ENCODE results near the gene CCDC85A. TPM values are rescaled to one million over a fixed set of nuclear protein-coding genes. Genes with fewer than 3 reads are reported as not detected.

CCDC85A gene
- total and polyA plus RNA-seq, 2 of the 8 experiments (the other 6 are each of a cell fraction or from before 2014, with no cell fraction given): 0.20 TPM; not detected in 1

GRCh38 chr2:56185582-56186046, 1.8 kb downstream of the CCDC85A start:
- 11% methylated on average over 10 of the region's 11 CpGs; no CpG with 5 or more reads in 1 of the 2 experiments for WGBS, 2 experiments (ENCODE audit: extremely low coverage in 1 of 2, insufficient coverage in 1 of 2, insufficient read length in 1 of 2, insufficient replicate concordance in 2 of 2, low coverage in 1 of 2, low lambda C conversion rate in 2 of 2, missing lambda C conversion rate in 1 of 2)
- ChIA-PET POLR2A (ENCODE audit: partially characterized antibody) (interaction anchor here (1.2 kb wide), 1 partner anchor 9 kb away, joined by 3 read pairs; no protein-coding TSS in a partner anchor), CTCF (ENCODE audit: partially characterized antibody) (interaction anchor here (0.6 to 1.3 kb wide), 12 partner anchors 10 to 1330 kb away, joined by 3 to 5 read pairs (median 3); no protein-coding TSS in a partner anchor)
- H4K8ac ChIP-seq (ENCODE audit: extremely low read depth, insufficient read depth, low read length): no peak overlapping the region
- no peak overlapping the region for H2BK5ac ChIP-seq (ENCODE audit: low read depth, low read length)
- H3K27me3 ChIP-seq (replicated peaks in 1 of 4; ENCODE audit: control insufficient read depth in 3 of 4, extremely low read depth in 1 of 4, insufficient read depth in 3 of 4, low read length in 3 of 4): peaks cover 42 to 80% (median 69%) of the 10 kb centered on the region in 4 experiments
- peaks cover 3 to 10% (median 7%) of the 10 kb centered on the region in 4 experiments for H3K4me1 ChIP-seq (replicated peaks in 1 of 4; ENCODE audit: control insufficient read depth in 3 of 4, insufficient read depth in 4 of 4, low read length in 3 of 4)
- peaks cover 16 to 24% of the 10 kb centered on the region in 2 experiments for H4K20me1 ChIP-seq (replicated peaks in 1 of 2; ENCODE audit: control insufficient read depth in 1 of 2, insufficient read depth in 2 of 2, low read length in 2 of 2)
- no peak overlapping the region for H2AK5ac ChIP-seq (ENCODE audit: low read depth, low read length)
- peak in 1 of 2 experiments; percentile 64 for DNase-seq (ENCODE audit: low read depth in 1 of 2, low spot score in 2 of 2)
- H3K4me2 ChIP-seq (ENCODE audit: insufficient read depth in 1 of 2, low read depth in 2 of 2, low read length in 2 of 2): peak overlapping the region; percentile 96 to 97
- no peak overlapping the region for H4K91ac ChIP-seq (replicated peaks; ENCODE audit: insufficient read length, low read length)
- H3K14ac ChIP-seq (ENCODE audit: insufficient read length): no peak overlapping the region
- H2AFZ ChIP-seq (ENCODE audit: low read length): 0 out of 2 replicates have a peak overlapping the region, but pooled peaks have one; percentile 20
- no peak overlapping the region for H2BK15ac ChIP-seq (ENCODE audit: low read length)
- H3K4me3 ChIP-seq (ENCODE audit: extremely low read depth in 1 of 4, insufficient read depth in 2 of 4, low read depth in 3 of 4, low read length in 4 of 4): peak overlapping the region; percentile 33 to 70 (median 50); a peak in 7 of 8 replicates
- H3K27ac ChIP-seq (ENCODE audit: low read depth, low read length): no peak overlapping the region
- H4K5ac ChIP-seq (ENCODE audit: insufficient read length, low read depth, low read length): no peak overlapping the region
- no peaks in the 10 kb centered on the region for H3K9me3 ChIP-seq (ENCODE audit: insufficient read depth in 2 of 2, low read depth in 1 of 2, low read length in 1 of 2)
- no peaks in the 10 kb centered on the region for H3K36me3 ChIP-seq (ENCODE audit: control insufficient read depth in 2 of 4, insufficient read depth in 4 of 4, low read length in 3 of 4)
- peak; percentile 45 for FAIRE-seq
- H2BK120ac ChIP-seq (replicated peaks; ENCODE audit: low read depth, low read length): no peak overlapping the region
- H3K23ac ChIP-seq (ENCODE audit: insufficient read length): no peak overlapping the region
- no peak overlapping the region for H3K9ac ChIP-seq (replicated peaks in 1 of 4; ENCODE audit: extremely low read depth in 1 of 4, low read depth in 3 of 4, low read length in 3 of 4)
- peaks cover 18% of the 10 kb centered on the region; the same call in 1 of the 2 replicates for H3K23me2 ChIP-seq (ENCODE audit: low read depth, low read length)
- no peaks in the 10 kb centered on the region for H3K79me2 ChIP-seq (ENCODE audit: control insufficient read depth in 1 of 2, insufficient read depth in 2 of 2, low read length in 2 of 2)
- H3K79me1 ChIP-seq (ENCODE audit: low read depth, low read length): no peaks in the 10 kb centered on the region
- H2BK12ac ChIP-seq (ENCODE audit: low read depth, low read length): no peak overlapping the region; the same call in 1 of the 2 replicates
- no peak overlapping the region for H3K18ac ChIP-seq (ENCODE audit: extremely low read depth, low read length)
- no peak overlapping the region for H3K56ac ChIP-seq (replicated peaks; ENCODE audit: insufficient read length, low read depth, low read length)
- no peak overlapping the region for H2BK20ac ChIP-seq (ENCODE audit: low read length)
- H3K4ac ChIP-seq (replicated peaks; ENCODE audit: insufficient read length, low read depth, low read length): no peak overlapping the region
- TF ChIP-seq, protein P1, sequence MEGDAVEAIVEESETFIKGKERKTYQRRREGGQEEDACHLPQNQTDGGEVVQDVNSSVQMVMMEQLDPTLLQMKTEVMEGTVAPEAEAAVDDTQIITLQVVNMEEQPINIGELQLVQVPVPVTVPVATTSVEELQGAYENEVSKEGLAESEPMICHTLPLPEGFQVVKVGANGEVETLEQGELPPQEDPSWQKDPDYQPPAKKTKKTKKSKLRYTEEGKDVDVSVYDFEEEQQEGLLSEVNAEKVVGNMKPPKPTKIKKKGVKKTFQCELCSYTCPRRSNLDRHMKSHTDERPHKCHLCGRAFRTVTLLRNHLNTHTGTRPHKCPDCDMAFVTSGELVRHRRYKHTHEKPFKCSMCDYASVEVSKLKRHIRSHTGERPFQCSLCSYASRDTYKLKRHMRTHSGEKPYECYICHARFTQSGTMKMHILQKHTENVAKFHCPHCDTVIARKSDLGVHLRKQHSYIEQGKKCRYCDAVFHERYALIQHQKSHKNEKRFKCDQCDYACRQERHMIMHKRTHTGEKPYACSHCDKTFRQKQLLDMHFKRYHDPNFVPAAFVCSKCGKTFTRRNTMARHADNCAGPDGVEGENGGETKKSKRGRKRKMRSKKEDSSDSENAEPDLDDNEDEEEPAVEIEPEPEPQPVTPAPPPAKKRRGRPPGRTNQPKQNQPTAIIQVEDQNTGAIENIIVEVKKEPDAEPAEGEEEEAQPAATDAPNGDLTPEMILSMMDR (IDR thresholded peaks at IDR 0.05; ENCODE audit: control extremely low read depth in 1 of 3, insufficient read depth in 1 of 3, low read depth in 1 of 3, low read length in 3 of 3): peak; percentile 1 to 31 (median 27); a peak in 2 of 4 replicates
- TF ChIP-seq E2F6 (IDR thresholded peaks at IDR 0.05): no peak
- no peak for TF ChIP-seq KDM5A (IDR thresholded peaks at IDR 0.05; ENCODE audit: low read length)
- no peak for TF ChIP-seq SP4 (IDR thresholded peaks at IDR 0.05; ENCODE audit: low read length)
- TF ChIP-seq, protein P2, sequence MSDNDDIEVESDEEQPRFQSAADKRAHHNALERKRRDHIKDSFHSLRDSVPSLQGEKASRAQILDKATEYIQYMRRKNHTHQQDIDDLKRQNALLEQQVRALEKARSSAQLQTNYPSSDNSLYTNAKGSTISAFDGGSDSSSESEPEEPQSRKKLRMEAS (IDR thresholded peaks at IDR 0.05): no peak
- peak; percentile 67; the same call in 1 of the 2 replicates for TF ChIP-seq TEAD4 (IDR thresholded peaks at IDR 0.05; ENCODE audit: low read depth, low read length)
- TF ChIP-seq TBP (IDR thresholded peaks at IDR 0.05; ENCODE audit: low read depth, low read length): peak; percentile 42; the same call in 1 of the 2 replicates
- peak; percentile 20 for TF ChIP-seq EZH2 (IDR thresholded peaks at IDR 0.05; ENCODE audit: low read depth, low read length, severe bottlenecking)
- peak; percentile 34 for TF ChIP-seq ASH2L (IDR thresholded peaks at IDR 0.05; ENCODE audit: low read length)

All from H1 (cell line).